Activated B cell treated with CpG ODN at 0.5 μM for 24 hours (primary cell): ENCODE data around the gene PDILT. TPM values are rescaled to one million over a fixed set of nuclear protein-coding genes. Genes with fewer than 3 reads are reported as not detected.

Experiments used
- ATAC-seq: fragments of 200-7000 bp; cut with Tn5 transposase; one replicate; pipeline ENCODE4 v1.10.0; 2021; ENCODE audit warnings: low read depth, mild to moderate bottlenecking, moderate library complexity
- CTCF ChIA-PET: fragments of 350-600 bp; sonication (Branson Sonifier 250); formaldehyde crosslinking; loops from one replicate; lab custom pipeline; 2021; ENCODE audit warnings: antibody characterized with exemption; lab: Charles Lee
- POLR2A ChIA-PET: fragments of 350-600 bp; sonication (Branson Sonifier 250); formaldehyde crosslinking; loops from one replicate; lab custom pipeline; 2021; ENCODE audit warnings: antibody characterized with exemption; lab: Charles Lee
- DNase-seq: peaks from one replicate; pipeline ENCODE4 v3.0.0; 2022
- H3K27ac Mint-ChIP-seq: one replicate; pipeline ENCODE4 v1.8.0; 2020; ENCODE audit warnings: mixed read lengths
- H3K27me3 Mint-ChIP-seq: one replicate; pipeline ENCODE4 v1.8.0; 2021; ENCODE audit warnings: mixed read lengths
- H3K36me3 Mint-ChIP-seq: one replicate; pipeline ENCODE4 v1.8.0; 2021; ENCODE audit warnings: low read depth, mixed read lengths
- H3K4me1 Mint-ChIP-seq: one replicate; pipeline ENCODE4 v1.8.0; 2021; ENCODE audit warnings: mixed read lengths
- H3K4me3 Mint-ChIP-seq: one replicate; pipeline ENCODE4 v1.8.0; 2020; ENCODE audit warnings: mild to moderate bottlenecking, mixed read lengths
- H3K9me3 Mint-ChIP-seq: one replicate; pipeline ENCODE4 v1.8.0; 2020; ENCODE audit warnings: mixed read lengths
- CTCF ChIP-seq: fragments of 200-600 bp; IDR thresholded peaks from one replicate; pipeline ENCODE4 v1.8.0; 2022; ENCODE audit warnings: antibody characterized with exemption, mild to moderate bottlenecking
- intact Hi-C: fragments of 100-400 bp; cut with micrococcal nuclease; formaldehyde crosslinking; loops from one replicate; pipeline ENCODE4 v1.15.1; 2024
- total RNA-seq: library from RNA; stranded (reverse); gene quantifications from 2 replicates; pipeline ENCODE4 v1.2.3, GENCODE V29; 2022

The PDILT gene
- total RNA-seq, 1 donor from 2014 or later: not detected

DNA sequence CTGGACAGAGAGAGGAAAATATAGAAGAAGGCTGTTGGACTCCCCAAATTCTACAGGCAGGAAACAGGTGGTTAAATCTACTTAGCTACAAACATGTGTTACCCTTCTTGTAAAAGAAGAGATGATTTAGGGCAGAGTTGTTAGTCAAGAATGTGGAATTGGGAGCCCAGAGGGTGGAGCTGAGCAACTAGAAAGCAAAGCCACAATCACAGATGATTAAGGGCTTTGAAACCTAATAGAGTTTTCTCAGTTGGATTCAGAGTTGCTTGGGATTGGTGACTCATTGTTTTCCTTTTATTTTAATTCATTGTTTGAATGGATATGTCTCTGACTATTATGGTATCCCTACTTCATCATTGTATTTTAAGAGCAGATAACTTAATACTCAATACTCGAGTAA, 11.0 kb upstream of the PDILT start:
- Mint-ChIP-seq H3K4me1 (no peaks in the 10 kb centered on the region), H3K36me3 (no peaks in the 10 kb centered on the region), H3K27ac (no peak overlapping the region), H3K4me3 (no peak overlapping the region), H3K9me3 (no peaks in the 10 kb centered on the region), H3K27me3 (peaks cover 5% of the 10 kb centered on the region)
- ATAC-seq: no peak
- DNase-seq: no peak
- CTCF ChIA-PET: no interaction called here
- POLR2A ChIA-PET: no interaction called here
- intact Hi-C loops: no loop called here
- TF ChIP-seq CTCF: no peak

- Mint-ChIP-seq H3K36me3 (no peaks in the 10 kb centered on the region), H3K27me3 (peaks cover 3% of the 10 kb centered on the region), H3K4me3 (no peak overlapping the region), H3K4me1 (peaks cover 10% of the 10 kb centered on the region), H3K9me3 (no peaks in the 10 kb centered on the region), H3K27ac (no peak overlapping the region)
- ChIA-PET POLR2A (no interaction called here), CTCF (no interaction called here)
- DNase-seq: no peak
- TF ChIP-seq CTCF: no peak
- ATAC-seq: no peak
- intact Hi-C loops: no loop called here
Observed at GRCh38 chr16:20411055-20411454, 6.5 kb upstream of the PDILT start.

DNA sequence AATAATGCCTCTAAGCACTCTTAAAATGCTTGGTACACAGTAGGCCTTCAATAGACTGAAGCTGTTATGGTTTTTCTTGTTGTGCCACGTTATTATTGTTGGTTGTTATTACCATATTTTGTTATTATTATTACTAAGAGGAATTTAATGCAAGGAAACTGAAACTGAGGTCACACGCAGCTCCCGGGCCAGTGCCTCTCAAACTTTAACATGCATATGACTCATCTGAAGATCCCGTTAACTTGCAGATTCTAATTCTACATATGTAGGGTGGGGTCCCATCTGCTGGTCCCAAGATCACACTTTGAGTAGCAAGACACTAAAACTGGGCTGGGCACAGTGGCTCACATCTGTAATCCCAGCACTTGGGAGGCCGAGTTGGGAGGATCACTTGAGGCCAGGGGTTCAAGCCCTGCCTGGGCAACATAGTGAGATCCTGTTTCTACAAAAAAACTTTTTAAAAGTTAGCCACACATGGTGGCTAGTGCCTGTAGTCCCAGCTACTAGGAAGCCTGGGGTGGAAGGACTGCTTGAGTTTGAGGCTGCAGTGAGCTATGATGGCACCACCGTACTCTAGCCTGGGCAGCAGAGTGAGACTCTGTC, 5.7 kb upstream of the PDILT start:
- intact Hi-C loops: no loop called here
- peaks cover 10% of the 10 kb centered on the region for H3K4me1 Mint-ChIP-seq
- H3K36me3 Mint-ChIP-seq: no peaks in the 10 kb centered on the region
- DNase-seq (no peak), ATAC-seq (peak; percentile 28)
- H3K27ac Mint-ChIP-seq: peak overlapping the region; percentile 65
- H3K9me3 Mint-ChIP-seq: no peaks in the 10 kb centered on the region
- H3K4me3 Mint-ChIP-seq: no peak overlapping the region
- ChIA-PET POLR2A (no interaction called here), CTCF (no interaction called here)
- H3K27me3 Mint-ChIP-seq: peaks cover 1% of the 10 kb centered on the region
- TF ChIP-seq CTCF: no peak

DNA sequence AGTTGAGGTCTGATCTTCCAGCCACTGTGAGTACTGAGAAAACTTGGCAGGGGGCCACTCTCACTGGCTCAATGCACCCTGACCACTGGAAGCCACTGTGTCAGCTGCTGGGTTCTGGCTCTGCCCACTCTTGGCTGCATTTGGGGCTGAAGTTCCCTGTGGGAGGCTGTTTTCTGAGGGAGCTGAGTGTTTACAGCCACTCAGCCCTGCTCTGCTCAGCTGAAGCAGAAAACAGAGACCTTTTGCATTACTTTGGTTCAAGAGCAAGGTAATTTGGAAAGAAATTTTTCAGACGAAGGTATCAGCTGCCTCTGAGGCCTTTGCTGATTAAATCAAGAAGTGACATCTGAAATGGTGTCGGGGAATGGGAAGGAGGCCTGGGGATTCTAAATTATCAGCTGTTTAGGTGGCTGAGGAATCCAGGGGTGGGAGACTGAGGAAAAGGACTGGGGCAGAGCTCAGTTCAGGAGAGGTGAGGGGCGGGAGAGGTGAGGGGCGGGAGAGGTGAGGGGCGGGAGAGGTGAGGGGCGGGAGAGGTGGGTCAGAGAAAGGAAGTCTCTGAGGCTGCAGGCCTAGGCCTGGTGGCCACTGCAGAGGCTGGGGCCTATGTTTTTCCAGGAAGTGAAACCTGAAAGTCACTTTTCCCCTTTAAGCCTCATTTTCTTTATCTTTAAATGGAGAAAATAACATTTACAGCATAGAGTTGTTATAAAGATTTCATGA, 5.0 kb upstream of the PDILT start, which contains the start of gene ACSM5:
ACSM5 (plus strand) TSS at position 137 of the 723 bp plus-strand sequence. CDS start 1,951 bp downstream, outside the sequence.
- H3K4me1 Mint-ChIP-seq: peaks cover 10% of the 10 kb centered on the region
- no peaks in the 10 kb centered on the region for H3K36me3 Mint-ChIP-seq
- peak within 1 kb of the TSS; percentile 84 for H3K27ac Mint-ChIP-seq
- ATAC-seq (no peak), DNase-seq (no peak)
- ChIA-PET POLR2A (interaction anchor here (0.6 kb wide), 1 partner anchor 1199 kb away, joined by 3 read pairs; no protein-coding TSS in a partner anchor), CTCF (no interaction called here)
- no peak within 1 kb of the TSS for H3K4me3 Mint-ChIP-seq
- peaks cover 1% of the 10 kb centered on the region for H3K27me3 Mint-ChIP-seq
- H3K9me3 Mint-ChIP-seq: no peaks in the 10 kb centered on the region
- TF ChIP-seq CTCF: no peak
- intact Hi-C loops: no loop called here

DNA sequence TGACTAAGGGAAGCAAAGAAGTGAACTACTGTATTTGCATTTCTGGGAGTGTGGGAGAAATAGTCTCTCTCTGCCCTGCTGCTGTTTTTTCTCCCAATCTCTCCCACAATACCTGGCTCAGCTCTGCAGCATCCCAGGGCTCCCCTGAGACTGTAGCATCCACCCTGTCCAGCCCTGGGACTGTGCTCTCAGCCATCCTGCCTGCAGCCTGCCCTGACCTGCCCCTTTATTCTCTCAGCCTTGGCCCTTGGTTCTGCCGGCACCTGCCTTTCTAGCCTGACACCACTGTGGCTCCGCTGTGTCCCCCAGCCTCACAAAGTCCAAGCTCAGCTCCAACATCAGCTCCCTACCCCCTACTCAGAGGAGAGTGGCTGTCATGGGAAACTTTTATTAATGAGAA, 1.9 kb downstream of the PDILT start:
- peaks cover 2% of the 10 kb centered on the region for H3K27me3 Mint-ChIP-seq
- H3K4me1 Mint-ChIP-seq: no peaks in the 10 kb centered on the region
- H3K9me3 Mint-ChIP-seq: no peaks in the 10 kb centered on the region
- ATAC-seq (no peak), DNase-seq (no peak)
- POLR2A ChIA-PET: no interaction called here
- no peak overlapping the region for H3K4me3 Mint-ChIP-seq
- intact Hi-C loops: no loop called here
- CTCF ChIA-PET: no interaction called here
- no peak for TF ChIP-seq CTCF
- no peaks in the 10 kb centered on the region for H3K36me3 Mint-ChIP-seq
- H3K27ac Mint-ChIP-seq: no peak overlapping the region
